Gastroesophageal sphincter (tissue), 3 donors: ENCODE data around the gene FGGY.

Experiments
- CTCF ChIP-seq, 4 experiments: fragments of 200-600 bp in 2 of 4; fragments of 450-650 bp in 2 of 4; sonication (generic) in 1 of 4; IDR thresholded peaks; one replicate each; pipeline ENCODE4 v1.5.1; 2017 to 2019; ENCODE audit warnings: antibody characterized with exemption in 4 of 4, mild to moderate bottlenecking in 2 of 4, moderate library complexity in 2 of 4
- POLR2A ChIP-seq, 2 donors: fragments of 450-650 bp; IDR thresholded peaks; one replicate each; pipeline ENCODE4 v1.6.1; 2017; ENCODE audit warnings: antibody characterized with exemption in 2 of 2, mild to moderate bottlenecking in 2 of 2, moderate library complexity in 1 of 2
- POLR2AphosphoS5 ChIP-seq: sonication (generic); formaldehyde crosslinking; IDR thresholded peaks from one replicate; pipeline ENCODE4 v1.6.1; 2017; ENCODE audit warnings: antibody characterized with exemption

DNA sequence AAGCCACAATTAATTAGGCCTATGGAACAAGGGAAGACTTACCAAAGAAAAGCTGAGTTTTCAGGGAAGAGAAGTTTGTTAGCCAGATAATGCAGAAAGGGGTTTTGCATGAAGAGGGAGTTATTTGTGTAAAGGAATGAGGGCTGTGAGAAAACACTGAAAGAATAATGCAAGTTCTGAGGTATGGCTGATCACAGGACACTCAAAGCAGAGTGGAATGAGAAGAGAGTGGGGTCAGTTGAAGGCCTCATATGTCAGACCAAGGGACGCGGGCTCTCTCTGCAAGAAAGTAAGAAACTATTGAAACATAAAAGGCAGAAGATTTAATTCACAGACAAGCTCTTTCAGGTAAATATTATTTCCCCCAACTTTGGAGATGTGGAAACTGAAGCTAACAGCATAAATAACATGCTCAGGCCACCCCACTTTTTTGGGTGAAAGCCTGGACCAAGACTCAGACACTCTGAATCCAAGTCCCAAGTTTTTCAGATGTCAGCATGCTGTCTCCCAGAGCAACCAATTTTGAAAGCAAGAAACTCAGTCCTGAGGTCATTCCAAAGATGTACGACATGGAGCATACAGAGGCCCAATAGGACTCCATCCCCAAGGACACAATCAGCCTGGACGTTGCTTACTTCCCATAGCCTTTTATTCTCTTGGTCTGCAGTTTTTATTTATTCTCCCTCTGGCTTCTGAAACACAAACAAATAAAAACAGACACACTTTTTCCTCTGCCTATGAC lies 47.3 kb upstream of the FGGY start:
- TF ChIP-seq POLR2A (IDR thresholded peaks at IDR 0.05) (no peak), CTCF (IDR thresholded peaks at IDR 0.05) (no peak), POLR2AphosphoS5 (no peak)
